CD4-positive, alpha-beta T cell treated with Interleukin-6 at 100 ng/mL for 8 hours (primary cell): ENCODE data around the gene ACTR3C.
A peak's percentile ranks its signal among the peaks of the same experiment; 100 is the strongest.

Experiments
- DNase-seq: peaks from one replicate; pipeline ENCODE4 v3.0.0-alpha.2; 2020; ENCODE audit warnings: mixed read lengths, low spot score

ACTR3C gene

DNA sequence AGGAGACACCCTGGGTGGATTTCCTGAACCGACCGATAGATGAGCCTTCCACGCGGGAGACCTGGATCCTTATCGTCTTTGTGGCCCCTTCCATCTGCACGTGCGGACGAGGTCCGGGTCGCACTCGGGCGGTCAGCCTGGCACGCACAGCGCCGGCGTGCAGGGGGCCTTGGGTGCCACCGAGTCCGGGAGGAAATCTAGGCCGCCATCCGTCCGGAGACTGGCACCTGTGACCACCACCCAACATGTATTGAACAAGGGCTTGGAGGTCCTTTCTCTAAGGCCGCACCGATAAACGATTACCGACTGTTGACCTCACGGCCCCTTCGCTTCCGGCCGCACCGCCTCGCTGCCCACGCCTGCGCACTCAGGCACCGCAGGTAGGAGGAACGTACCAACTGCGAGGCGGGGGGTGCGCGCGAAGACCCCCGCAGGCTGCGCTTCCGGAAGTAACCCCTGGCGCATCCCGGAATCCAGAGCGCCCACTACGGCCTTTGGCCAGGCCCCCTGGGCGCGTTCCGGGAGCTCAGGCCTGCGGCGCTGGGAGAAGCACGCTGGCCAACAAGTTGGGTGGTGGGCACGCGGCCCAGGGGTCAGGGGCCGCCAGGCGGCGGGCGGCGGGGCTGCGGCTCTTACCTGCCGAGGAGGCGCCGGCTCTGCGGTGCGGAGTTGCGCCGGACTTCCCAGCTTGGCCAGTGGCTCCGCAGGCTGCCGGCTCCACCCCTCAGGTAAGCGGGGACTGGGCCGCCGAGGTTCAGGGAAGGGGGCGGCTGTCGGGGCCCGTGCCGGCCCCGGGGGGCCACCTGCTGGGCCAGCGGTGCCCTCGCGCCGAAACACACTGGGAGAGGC lies at the start of gene ACTR3C, which contains the start of gene LRRC61:
ACTR3C (minus strand) TSS at position 713 of the 849 bp plus-strand sequence. CDS start 28,249 bp downstream, outside the sequence.
LRRC61 (plus strand) TSS at position 523 of the 849 bp plus-strand sequence. CDS start 13,507 bp downstream, outside the sequence.
- peak; percentile 49 for DNase-seq

DNA sequence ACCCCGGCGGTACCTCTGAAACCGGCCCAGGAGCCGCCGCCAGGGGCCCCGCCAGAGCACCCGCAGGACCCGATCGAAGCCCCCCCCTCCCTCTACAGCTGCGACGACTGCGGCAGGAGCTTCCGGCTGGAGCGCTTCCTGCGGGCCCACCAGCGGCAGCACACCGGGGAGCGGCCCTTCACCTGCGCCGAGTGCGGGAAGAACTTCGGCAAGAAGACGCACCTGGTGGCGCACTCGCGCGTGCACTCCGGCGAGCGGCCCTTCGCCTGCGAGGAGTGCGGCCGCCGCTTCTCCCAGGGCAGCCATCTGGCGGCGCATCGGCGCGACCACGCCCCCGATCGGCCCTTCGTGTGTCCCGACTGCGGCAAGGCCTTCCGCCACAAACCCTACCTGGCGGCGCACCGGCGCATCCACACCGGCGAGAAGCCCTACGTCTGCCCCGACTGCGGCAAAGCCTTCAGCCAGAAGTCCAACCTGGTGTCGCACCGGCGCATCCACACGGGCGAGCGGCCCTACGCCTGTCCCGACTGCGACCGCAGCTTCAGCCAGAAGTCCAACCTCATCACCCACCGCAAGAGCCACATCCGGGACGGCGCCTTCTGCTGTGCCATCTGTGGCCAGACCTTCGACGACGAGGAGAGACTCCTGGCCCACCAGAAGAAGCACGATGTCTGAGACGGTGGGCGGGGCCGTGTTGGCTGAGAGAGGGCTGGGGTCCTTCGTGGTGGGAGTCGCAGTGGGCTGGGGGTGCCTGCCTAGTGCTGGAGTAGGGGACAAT lies 49.1 kb upstream of the ACTR3C start:
- DNase-seq, result no peak

DNA sequence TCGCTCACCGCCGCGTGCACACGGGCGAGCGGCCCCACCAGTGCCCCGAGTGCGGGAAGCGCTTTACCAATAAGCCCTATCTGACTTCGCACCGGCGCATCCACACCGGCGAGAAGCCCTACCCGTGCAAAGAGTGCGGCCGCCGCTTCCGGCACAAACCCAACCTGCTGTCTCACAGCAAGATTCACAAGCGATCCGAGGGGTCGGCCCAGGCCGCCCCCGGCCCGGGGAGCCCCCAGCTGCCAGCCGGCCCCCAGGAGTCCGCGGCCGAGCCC lies 48.6 kb upstream of the ACTR3C start:
- no peak for DNase-seq

DNA sequence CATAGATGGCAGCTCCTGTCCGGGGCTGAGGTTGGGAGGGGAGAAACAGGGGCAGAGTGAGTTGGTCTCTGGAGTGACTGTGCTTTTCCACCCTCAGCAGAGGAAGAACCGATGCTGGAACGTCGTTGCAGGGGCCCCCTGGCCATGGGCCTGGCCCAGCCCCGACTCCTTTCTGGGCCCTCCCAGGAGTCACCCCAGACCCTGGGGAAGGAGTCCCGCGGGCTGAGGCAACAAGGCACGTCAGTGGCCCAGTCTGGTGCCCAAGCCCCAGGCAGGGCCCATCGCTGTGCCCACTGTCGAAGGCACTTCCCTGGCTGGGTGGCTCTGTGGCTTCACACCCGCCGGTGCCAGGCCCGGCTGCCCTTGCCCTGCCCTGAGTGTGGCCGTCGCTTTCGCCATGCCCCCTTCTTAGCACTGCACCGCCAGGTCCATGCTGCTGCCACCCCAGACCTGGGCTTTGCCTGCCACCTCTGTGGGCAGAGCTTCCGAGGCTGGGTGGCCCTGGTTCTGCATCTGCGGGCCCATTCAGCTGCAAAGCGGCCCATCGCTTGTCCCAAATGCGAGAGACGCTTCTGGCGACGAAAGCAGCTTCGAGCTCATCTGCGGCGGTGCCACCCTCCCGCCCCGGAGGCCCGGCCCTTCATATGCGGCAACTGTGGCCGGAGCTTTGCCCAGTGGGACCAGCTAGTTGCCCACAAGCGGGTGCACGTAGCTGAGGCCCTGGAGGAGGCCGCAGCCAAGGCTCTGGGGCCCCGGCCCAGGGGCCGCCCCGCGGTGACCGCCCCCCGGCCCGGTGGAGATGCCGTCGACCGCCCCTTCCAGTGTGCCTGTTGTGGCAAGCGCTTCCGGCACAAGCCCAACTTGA lies 48.0 kb upstream of the ACTR3C start:
- DNase-seq, result no peak

DNA sequence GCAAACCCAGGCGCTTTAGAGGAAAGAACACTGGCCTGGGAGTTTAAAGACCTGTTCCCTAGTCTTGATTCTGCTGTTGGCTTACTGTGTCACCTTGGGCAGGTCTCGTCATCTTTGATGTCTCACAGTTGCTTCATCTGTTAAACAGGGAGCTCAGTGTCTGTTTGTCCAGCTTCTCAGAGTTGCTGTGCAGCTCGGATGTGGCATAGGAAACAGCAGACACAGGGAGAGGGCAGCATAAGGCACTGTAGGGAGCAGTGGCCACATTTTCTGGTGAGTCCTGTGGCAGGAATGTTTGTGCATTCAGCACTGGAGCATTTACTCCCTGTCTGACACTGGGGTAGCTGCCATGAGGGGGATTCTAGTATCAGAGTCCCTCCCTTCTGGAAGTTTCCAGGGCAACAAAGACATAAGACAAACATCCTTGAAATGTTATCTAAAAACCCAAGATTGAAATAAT lies 47.3 kb upstream of the ACTR3C start:
- no peak for DNase-seq

DNA sequence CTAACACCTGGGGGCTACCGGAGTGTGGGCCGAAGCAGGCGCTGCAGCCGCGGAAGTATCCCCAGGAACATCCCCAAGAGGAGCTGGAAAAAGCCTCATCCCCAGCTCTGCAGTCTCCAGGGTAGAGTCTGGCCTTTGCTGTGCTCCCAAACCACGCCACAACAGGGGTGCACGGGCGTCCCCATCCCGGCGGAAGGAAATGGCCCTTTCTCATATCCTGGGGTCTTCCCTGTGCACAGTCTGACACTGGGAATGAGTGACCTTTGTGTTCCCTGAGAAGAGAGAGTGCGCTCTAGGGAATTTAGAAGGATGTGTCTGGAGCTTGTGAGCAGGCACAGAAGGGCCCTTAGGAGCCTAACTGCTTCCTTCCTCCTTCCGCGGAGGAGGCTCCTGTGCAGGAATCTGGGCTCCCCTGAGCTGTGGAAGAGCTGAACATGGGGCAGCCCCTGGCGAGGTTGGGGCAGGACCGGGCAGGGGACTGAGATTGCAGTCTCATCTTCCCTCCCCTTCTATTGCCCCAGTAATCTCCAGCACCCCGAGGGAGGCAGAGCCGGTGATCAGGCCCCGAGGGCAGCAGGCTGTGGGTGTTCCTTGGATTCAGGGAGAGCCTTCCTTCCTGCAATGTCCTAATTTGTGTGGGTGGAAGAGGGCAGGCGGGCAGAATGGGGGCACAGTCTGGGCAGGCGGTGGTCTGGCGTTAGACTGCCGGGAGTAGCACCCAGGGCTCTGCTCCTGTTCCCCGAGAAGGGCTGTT lies 46.6 kb upstream of the ACTR3C start:
- DNase-seq, result no peak

DNA sequence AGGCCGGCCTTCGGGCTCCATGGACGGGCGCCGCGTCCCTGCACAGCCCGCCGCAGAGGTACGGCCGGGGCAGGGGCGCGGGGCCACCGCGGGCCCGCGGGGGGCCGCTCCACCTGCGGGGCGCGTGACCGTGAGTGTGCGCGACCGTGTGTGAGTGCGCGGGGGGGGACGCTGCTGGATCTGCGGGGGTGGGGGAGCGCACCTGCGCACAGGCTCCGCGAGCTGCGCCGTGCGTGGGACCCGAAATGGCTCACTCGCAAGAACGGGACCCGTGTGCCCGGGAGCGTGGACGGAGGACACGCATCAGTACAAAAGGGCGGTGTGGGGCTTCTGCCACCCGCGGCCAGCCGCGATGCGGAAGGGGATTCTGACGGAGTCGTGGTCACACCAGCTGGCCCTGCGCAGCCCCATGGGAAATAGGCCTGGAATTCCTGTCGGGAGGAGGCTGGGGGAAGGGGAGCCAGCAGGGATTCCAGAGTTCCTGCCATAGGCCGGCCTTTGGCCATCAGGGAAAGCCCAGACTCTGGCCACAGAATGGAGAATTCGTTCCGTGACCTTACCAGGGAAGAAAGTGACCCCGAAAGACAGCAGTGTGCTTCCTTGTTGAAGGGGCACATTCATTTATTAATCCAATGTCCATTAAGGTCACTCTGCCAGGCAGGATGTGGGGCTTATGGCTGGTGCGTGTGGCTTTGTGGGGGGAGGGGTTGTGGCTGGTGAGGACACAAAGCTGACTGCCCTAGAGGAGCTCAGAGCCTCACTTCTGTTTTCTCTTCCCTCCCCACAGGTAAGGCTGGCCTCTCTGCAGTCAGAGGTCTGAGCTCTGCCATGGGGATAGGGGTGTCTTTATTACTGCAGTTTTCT lies 45.8 kb upstream of the ACTR3C start:
- DNase-seq, result peak; percentile 56

DNA sequence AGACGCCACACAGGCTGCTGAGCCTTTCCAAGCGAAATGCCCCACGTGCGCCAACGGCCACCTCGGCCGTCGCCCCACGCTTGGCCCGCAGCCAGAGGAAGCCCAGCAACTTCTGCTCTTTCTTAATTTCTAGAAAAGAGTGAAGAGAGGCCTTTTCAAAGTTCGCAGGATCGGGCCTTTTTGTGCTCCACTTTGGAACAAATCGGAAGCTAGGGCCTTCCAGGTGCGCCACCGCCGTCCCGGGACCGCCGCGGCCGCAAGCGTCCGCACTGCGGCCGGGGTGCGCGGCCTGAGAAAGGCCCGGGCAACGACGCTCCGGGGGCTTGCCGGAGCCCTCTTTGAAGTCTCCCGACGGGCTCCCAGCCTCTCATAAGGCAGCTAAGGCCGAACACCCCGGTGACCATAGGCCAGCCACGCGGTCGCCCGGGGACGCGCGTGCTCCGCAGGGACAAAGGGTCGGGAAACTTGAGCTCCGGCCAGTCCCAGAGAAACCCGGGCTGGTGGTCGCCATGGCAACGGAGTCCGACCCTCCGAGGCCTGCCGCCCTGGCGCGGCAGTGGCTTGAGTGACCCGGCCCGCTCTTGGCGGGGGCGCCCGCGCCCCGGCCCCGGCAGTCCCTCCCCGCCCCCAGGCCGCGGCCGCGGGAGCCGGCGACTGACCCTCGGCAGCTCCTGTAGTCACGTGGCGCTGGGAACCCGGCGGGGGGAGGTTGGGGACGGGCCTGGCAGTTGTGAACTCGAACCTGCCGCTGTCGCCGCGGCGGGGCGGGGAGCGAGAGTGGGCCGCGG lies 44.9 kb upstream of the ACTR3C start, which contains the start of gene REPIN1:
REPIN1 (plus strand) TSS at position 727 of the 788 bp plus-strand sequence. CDS start 890 bp downstream, outside the sequence.
- peak; percentile 75 for DNase-seq

DNA sequence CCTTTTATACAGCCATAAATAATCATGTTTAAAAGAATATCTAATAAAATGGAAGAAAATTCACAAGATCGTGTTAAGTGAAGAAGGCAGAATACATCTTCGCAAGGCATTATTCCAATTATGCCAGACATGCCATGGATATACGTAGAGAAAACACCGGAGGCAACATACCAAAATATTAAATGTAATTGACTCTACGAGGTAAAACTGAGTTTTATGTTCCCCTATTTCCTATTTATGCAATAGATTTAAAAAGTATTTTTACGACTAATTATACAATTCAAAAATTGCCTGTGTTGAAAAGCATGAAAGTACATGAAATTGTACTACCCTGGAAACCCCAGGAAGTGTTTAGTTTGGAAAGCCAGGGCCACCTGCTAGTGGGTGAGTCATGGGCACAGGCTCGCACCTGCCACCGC lies 44.3 kb upstream of the ACTR3C start:
- DNase-seq, result no peak

DNA sequence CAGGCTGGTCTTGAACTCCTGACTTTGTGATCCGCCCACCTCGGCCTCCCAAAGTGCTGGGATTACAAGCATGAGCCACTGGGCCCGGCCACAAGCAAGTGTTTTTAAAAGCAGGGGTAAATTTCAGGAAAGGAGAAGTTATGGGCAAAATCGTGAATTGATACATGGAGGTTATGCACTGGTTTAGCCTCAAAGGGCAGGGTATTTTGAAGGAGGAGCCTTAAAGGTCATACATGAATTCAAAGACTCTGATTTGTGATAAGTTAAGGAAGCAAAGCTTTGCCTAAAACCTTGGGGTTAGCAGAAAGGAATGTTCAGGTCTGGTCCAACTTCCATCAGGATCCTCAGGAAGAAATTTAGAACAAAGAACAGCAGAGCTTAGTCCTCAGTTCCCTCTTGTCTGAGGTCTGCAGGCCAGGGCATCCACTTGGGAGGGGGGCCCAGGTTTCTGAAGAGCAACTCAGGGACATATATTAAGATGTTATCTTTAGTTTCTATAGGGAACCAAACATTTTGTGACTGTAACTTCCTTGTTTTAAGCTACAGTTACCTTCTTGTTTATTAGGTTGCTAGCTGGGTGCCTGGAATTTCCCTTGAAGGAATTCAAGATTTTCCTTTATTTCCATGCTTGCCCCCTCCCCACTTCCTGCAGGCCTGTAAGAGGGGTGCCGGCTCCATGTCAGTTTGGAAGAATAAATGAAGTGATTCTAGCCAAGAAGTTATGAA lies 42.5 kb upstream of the ACTR3C start:
- DNase-seq, result no peak

DNA sequence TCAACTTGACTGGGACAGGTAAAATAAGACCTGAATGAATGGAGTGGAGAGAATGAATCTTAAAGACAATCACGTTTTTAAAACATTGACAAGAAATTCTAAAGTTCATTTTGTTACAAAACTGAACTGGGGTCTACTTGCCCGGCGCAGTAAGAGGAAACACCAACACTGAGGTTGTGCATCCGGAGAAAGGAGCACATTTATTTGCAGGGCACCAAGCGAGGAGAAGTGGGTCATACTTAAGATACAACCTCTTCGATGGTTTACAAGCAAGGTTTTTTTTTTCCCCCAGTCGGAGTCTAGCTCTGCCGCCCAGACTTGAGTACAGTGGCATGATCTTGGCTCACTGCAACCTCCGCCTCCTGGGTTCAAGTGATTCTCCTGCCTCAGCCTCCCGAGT lies 41.8 kb upstream of the ACTR3C start:
- no peak for DNase-seq

DNA sequence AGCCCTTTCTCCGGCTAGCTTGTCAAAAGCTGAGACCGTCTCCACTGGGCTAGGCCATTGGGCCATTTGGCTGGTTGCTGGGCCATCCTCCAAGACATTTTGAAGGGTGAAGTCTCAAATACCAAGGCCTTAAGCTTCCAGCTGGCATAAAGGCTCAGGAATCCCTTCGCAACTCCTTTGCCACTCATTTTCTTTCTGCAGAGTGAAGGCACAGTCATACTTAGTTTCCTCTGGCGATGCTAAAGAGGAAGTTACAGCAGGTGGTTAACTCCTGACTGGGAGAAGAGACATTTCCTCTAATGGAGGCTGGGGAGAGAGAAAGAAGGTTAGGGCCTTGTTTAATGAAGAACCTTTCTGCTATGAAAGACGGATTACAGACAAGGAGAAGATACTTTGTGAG lies 40.5 kb upstream of the ACTR3C start:
- DNase-seq, result no peak

DNA sequence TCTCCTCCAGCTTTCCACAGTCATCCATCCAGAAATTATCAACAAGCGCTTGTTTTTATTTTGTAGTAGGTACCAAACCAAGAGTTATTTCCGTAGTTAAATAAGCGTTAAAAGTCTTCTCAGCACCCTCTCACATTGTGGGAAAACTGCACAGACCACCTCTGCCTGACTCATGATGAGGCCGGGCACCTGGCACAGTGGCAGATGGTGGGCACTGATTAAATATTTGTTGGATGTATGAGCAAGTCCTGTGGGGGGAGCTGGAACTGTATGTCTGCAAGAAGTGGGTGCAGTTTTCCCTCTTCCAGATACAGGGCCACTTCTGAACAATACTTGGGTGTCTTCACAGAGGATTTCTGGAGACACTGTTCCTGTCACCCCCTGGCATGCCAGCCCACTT lies 40.0 kb upstream of the ACTR3C start:
- DNase-seq, result no peak

DNA sequence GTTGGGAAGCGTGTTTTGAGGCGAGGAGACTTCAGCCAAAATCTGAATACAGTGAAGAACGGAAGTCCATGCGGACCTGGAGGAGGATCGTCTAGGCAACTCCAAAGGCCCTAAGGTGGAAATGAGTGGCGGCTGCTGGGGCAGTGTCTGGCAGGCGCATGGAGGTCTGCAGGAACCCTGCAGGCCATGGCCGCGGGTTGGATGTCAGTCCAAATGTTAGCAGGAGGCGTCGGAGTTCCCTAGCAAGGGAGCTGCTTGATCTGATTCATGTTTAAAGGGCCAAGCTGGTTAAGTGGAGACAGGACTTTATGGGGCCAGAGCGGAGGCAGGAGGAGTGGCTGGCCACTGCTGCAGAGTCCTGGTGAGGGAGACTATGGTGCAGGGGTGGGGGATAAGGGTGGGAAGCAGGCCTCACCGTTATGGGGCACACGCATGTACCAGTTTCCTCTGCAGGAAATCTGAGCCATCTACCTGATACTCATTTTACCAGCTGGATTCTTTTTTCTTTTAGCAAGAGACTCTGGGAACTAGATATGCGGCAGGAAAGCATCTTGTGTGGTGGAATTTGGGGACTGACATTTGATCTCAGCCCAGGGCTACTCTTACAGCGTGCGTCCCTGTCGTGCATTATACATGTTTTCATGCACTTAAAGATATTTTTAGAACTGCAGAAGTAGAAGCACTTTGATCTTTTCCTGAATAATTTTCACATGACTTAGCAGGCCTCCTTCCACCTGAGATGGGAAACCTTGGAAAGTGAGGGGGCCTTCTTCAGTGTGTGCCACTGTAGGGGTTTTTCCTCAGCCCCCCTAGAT lies 38.7 kb upstream of the ACTR3C start:
- DNase-seq, result no peak

DNA sequence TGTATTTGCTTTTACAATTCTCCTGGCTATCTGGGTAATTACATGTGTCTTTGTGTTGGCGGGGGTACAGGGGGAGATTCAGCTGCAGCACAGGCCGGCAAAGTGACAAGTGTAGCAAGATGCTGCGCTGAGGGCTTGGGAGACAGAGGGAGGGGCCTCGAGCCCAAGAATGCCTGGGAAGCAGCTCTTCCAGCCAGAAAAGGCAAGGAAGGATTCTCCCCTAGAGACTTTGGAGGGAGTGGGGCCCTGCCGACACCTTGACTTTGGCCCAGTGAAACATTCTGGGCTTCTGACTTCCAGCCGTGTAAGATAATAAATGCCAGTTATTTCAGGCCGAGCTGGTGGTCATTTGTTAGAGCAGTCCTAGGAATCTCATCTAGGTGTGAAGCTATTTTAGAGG lies 38.1 kb upstream of the ACTR3C start:
- no peak for DNase-seq

DNA sequence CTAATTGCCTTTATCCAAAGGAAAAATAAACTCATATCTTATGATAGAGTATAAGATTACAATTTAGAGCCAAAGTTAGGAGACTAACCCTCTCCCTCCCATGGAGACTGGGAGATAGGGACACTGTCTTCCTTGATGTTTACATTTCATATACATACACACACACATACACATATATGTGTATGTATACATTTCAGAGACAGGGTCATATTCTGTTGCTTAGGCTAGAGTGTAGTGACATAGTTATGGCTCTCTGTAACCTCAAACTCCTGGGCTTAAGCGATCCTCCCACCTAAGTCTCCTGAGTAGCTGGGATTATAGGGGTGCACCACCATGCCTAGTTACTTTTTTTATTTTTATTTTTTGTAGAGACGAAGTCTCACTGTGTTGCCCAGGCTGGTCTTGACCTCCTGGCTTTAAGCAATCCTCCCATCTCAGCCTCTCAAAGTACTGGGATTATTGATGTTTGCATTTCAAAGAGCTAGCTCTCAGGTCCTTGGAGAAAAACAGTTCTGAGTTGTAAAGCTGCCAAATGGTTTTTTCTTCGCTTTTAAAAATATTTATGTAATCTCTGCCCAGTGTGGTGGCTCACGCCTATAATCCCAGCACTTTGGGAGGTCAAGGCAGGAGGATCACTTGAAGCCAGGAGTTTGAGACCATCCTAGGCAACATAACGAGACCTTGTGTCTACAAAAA lies 37.2 kb upstream of the ACTR3C start:
- no peak for DNase-seq

DNA sequence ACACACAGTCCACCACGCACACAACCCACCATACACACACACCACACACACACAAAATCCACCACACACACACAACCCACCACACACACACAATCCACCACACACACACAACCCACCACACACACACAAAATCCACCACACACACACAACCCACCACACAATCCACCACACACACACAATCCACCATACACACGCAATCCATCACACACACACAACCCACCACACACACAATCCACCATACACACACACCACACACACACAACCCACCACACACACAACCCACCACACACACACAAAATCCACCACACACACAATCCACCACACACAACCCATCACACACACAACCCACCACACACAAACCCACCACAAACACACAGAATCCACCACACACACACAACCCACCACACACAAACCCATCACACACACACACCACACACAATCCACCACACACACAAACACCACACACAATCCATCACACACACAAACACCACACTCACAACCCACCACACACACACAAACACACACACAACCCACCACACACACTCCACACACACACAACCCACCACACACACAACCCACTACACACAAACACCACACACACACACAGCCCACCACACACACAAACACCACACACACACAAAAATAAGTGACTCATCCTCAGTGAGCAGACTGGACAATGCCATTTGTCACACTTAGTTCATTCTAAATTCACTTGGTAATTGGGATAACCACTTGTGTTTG lies 36.4 kb upstream of the ACTR3C start:
- no peak for DNase-seq
